Omental fat pad (tissue), 4 donors: ENCODE data around the gene STRN3. TPM values are rescaled to one million over a fixed set of nuclear protein-coding genes. Genes with fewer than 3 reads are reported as not detected.
"Not testable (repeated sequence)": the region's sequence is repeated elsewhere in the genome, so short reads cannot be mapped to it uniquely, and the experiment has no call there.

Experiments
- ATAC-seq: fragments of 150-250 bp; one replicate; pipeline ENCODE4 v1.9.1; 2016; ENCODE audit warnings: mild to moderate bottlenecking, moderate library complexity; ENCODE audit not compliant: low FRiP score
- DNase-seq: peaks from one replicate; pipeline ENCODE4 v3.0.0-alpha.2; 2019; ENCODE audit warnings: low spot score
- CTCF ChIP-seq, 3 donors: fragments of 450-650 bp; IDR thresholded peaks; one replicate each; pipeline ENCODE4 v1.5.1; 2016 to 2017; ENCODE audit warnings: antibody characterized with exemption in 3 of 3, mild to moderate bottlenecking in 3 of 3, moderate library complexity in 2 of 3
- total RNA-seq, 4 donors: library from RNA; depleted of rRNA; stranded (reverse); fragments of >200 nt; gene quantifications; one replicate each; pipeline ENCODE4 v1.1.0, GENCODE V29; 2016

STRN3 gene
- total RNA-seq, 4 donors from 2014 or later, result 35.6 to 56.7 (median 43.8) TPM

- TF ChIP-seq CTCF (IDR thresholded peaks at IDR 0.05), result no peak
- no peak for DNase-seq
- ATAC-seq, result no peak
Measured at GRCh38 chr14:31060253-31060875, 34.2 kb upstream of the STRN3 start.

DNA sequence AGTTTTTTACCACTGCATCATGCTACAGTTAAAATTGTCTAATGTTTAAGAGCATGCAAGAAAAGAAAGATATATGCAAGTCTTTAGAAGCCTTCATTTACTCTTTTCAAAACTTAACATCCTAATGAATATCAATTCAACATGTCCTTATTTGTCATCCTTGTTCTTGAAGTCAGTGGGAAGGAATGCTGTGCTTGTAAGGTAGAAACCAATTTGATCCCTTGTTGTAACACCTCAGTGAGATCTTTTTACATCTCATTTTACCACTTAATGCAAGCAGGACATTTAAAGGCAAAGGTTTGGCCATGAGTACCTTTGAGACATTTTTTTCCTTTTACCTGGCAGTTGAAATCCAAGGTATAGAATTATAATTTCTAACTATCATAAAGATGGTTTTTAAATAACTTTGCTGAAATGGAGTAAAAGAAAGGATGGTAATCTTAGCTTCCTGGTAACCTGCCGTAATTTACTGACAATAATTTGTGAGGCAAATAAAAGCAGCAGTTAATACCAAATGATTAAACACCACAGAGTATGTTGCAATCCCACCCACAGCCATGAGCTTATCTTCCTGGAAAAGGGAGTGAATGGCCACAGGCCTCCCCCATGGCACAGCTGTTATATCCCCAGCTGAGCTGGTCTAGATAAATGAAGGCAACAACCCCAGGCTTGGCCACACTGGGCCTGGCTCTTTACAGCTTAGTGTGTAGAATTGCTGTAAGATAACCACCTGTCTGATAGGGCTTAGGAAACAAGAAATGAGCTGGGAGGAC is 33.2 kb upstream of the STRN3 start:
- ATAC-seq, result peak; percentile 80
- no peak for TF ChIP-seq CTCF (IDR thresholded peaks at IDR 0.05)
- DNase-seq, result peak; percentile 41

- ATAC-seq (no peak), DNase-seq (no peak)
- no peak for TF ChIP-seq CTCF (IDR thresholded peaks at IDR 0.05)
Measured at GRCh38 chr14:31057701-31058364, 31.7 kb upstream of the STRN3 start.

GRCh38 chr14:31057035-31057434 is 30.9 kb upstream of the STRN3 start:
- DNase-seq, result no peak
- ATAC-seq, result no peak
- TF ChIP-seq CTCF (IDR thresholded peaks at IDR 0.05), result no peak

DNA sequence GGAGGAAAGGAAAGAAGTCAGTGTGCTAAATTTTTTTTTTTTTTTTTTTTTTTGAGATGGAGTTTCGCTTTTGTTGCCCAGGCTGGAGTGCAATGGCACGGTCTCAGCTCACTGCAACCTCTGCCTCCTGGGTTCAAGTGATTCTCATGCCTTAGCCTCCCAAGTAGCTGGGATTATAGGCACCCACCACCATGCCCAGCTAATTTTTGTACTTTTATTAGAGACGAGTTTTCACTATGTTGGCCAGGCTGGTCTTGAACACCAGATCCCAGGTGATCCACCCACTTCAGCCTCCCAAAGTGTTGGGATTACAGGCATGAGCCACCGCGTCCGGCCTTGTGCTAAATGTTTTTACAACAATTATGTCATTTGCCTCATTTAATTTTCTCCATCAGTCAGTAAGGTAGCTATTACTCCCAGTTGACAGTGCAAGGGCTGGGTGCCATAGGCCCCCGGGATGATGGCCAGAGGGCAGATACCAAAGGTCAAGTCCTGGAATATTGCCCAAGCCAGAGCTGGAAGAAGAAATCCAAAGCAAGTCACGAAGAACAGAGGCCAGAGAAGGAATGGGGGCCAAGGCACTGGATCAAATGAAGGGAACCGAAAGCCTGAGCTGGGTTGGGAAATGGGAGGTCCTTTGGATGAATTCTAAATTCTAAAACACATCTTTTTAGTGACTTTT is 26.9 kb upstream of the STRN3 start:
- not testable (repeated sequence) for DNase-seq
- ATAC-seq, result peak; percentile 37

DNA sequence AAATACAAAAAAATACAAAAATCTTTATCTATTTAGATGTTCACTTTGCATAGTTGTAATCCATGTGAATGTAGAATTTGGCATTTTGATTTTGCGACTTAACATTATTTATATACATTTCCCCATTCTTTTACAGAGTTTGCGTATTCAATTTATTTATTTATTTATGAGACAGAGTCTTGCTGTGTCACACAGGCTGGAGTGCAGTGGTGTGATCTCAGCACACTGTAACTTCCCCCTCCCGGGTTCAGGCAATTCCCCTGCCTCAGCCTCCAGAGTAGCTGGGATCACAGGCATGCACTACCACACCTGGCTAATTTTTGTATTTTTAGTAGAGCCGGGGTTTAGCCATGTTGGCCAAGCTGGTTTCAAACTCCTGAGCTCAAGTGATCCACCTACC is 25.3 kb upstream of the STRN3 start:
- no peak for TF ChIP-seq CTCF (IDR thresholded peaks at IDR 0.05)
- no peak for DNase-seq
- ATAC-seq, result no peak

DNA sequence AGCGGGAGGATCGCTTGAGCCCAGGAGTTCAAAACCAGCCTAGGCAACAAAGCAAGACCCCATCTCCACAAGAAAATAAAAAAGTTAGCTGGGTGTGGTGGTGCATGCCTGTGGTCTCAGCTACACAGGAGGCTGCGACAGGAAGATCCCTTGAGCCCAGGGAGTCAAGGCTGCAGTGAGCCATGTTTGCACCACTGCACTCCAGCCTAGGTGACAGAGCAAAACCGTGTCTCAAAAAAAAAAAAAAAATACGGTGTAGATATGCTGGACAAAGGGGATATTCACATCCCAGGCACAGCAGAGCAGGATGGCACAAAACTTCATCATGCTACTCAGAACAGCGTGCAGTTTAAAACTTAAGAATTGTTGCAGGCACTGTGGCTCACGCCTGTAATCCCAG is 24.8 kb upstream of the STRN3 start:
- no peak for ATAC-seq
- no peak for DNase-seq
- TF ChIP-seq CTCF (IDR thresholded peaks at IDR 0.05), result no peak
